Heart left ventricle (tissue), 13 donors: Measurements from ENCODE around the gene WDR70.

Source experiments
- CTCF ChIP-seq, 12 donors: fragments of 200-600 bp; sonication (generic) in 4 of 12; IDR thresholded peaks; one replicate each; pipeline versions ENCODE4 v1.5.0 to v1.8.0; 2018 to 2022; ENCODE audit warnings: antibody characterized with exemption in 12 of 12, mild to moderate bottlenecking in 5 of 12
- POLR2A ChIP-seq, 2 donors: fragments of 450-650 bp; IDR thresholded peaks; one replicate each; pipeline ENCODE4 v1.6.1; 2017; ENCODE audit warnings: antibody characterized with exemption in 2 of 2, mild to moderate bottlenecking in 2 of 2, moderate library complexity in 2 of 2
- donor health status: ischemic (EF 13 %, LVEDD 7.1; RV severe dilation, severe dysfunction).
- donor health status: DM: no; HTN: yes; CAD: no.
- donor health status: DM: no; HTN: no; CAD: no.
- donor health status: ischemic (EF 25% LVEDD 6.9; RV normal size, moderate dysfunction).
- donor health status: ischemic (EF 25% LVEDD 5.7; RV mildly dilated, moderate dysfunction).
- donor health status: ischemic (EF 35%, LVEDD 5.7; RV mildly dilated, moderate dysfunction).
- donor health status: nonischemic (EF 11% LVEDD 7.7; RV severe dilation, severe dysfunction).
- donor health status: DM: yes; HTN: yes; CAD: no.
- donor health status: PGD.
- donor health status: ischemic (EF 29% LVEDD 5.4; RV normal size, mild dysfunction).
- donor health status: nonischemic (EF 23%, LVEDD 6.1; RV moderate dilation, normal function).

GRCh38 chr5:37606148-37606547 is 227.0 kb downstream of the WDR70 start:
- TF ChIP-seq CTCF (IDR thresholded peaks at IDR 0.05) (no peak), POLR2A (IDR thresholded peaks at IDR 0.05) (no peak)
